ENCODE results near the gene STAC. TPM values are rescaled to one million over a fixed set of nuclear protein-coding genes. Genes with fewer than 3 reads are reported as not detected.
"Not testable (repeated sequence)": the region's sequence is repeated elsewhere in the genome, so short reads cannot be mapped to it uniquely, and the experiment has no call there.

Gene STAC
- total RNA-seq, 1 experiment from 2014 or later, result not detected

DNA sequence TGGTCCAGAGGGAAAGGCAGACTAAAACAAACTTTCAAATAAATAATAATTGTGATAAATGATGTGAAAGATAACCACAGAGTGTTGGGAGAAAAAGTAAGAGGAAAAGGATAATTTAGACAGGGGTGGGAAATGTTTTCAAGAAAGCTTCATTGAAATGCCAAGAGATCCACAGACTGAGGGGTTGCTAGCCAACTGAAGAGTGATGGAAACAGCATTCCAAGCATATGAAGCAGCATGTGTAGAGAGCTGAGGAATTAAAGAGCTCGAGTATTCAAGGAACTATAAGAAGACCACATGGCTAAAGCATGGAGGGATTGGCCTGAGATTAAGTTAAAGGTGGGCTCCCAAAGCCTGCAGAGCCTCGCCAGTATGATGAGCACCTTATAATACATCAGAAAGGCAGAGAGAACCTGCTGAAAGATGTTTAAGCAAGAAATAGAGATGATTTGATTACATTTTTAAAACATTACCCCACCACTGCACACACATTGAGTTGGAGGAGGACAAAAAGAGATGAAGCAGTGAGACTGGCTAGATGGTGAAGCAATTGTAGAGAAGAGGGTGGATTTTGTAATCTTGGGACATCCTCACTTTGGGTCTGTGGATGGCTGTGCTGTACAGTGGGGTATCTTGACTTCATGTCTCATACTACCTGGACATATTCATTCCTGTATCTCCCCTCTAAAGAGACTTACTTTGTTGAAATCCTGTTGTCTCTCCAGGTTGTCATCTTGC lies 100.8 kb downstream of the STAC start:
- DNase-seq (ENCODE audit: low spot score), result no peak

DNA sequence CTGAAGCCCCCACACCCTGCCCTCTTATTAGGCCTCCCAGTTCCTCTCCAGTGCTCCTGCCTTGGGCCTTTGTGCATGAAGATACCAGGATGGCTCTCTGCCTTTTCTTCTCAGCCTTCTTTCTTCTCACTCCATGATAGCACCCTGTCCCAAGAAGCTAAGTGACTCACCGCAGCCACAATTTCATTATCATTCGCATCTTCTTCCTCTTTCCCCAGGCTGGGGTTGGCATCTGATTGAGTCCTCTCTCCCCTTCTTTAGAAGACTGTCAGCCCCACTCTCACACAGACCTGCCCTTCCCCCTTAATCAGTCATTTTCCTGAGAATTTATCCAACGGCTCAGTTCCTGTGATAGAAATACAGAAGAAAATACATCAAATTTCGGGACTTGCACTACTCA lies 102.0 kb downstream of the STAC start:
- no peak for DNase-seq (ENCODE audit: low spot score)

DNA sequence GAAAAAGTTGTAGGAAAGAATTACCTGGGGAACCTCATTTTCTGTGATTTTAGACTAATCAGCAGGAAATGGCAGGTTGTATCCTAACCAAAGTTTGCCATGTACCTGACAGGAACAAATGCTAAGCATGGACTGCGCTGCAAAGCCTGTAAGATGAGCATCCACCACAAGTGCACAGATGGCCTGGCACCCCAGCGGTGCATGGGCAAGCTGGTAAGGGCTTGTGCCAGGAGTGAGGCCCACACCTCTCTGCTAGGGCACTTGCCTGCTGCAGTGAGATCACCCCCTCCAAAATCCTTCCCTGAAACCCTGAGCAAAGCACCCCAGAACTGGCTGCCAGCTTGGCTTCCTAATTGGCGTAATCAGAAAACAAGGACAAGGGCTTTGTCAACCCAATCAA lies 102.6 kb downstream of the STAC start:
- DNase-seq (ENCODE audit: low spot score), result no peak

DNA sequence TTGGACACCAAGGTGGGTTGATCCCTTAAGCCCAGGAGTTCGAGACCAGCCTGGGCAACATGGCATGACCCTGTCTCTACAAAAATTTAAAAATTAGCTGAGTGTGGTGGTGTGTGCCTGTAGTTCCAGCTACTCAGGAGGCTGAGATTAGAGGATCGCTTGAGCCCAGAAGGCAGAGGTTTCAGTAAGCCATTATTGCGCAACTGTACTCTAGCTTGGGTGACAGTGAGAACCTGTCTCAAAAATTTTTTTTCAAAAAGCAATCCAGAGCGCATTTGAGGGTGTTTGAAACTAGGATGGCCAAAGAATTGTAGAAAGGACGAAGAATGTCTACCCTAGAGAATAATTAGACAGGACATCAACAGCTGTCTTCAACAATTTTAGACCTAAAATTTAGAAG lies 103.4 kb downstream of the STAC start:
- no peak for DNase-seq (ENCODE audit: low spot score)

DNA sequence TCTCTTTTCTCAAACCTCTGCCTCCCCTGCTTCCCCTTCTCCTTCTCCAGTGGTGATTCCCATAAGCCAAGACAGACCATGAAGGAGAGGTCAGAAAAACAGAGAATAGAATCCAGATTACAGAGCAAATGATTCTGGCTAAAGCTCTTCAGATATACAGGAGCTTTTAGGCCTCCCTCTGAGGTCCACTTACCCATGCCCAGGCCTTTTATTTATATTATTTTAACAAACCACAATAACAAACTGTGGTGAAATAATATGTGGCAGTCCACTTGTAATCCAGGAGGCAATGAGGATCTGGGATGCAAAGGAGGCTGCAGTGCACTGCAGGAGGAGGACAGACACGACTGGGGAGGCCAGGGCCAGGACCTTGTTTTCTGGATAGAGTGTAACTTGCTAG lies 104.1 kb downstream of the STAC start:
- DNase-seq (ENCODE audit: low spot score), result no peak

DNA sequence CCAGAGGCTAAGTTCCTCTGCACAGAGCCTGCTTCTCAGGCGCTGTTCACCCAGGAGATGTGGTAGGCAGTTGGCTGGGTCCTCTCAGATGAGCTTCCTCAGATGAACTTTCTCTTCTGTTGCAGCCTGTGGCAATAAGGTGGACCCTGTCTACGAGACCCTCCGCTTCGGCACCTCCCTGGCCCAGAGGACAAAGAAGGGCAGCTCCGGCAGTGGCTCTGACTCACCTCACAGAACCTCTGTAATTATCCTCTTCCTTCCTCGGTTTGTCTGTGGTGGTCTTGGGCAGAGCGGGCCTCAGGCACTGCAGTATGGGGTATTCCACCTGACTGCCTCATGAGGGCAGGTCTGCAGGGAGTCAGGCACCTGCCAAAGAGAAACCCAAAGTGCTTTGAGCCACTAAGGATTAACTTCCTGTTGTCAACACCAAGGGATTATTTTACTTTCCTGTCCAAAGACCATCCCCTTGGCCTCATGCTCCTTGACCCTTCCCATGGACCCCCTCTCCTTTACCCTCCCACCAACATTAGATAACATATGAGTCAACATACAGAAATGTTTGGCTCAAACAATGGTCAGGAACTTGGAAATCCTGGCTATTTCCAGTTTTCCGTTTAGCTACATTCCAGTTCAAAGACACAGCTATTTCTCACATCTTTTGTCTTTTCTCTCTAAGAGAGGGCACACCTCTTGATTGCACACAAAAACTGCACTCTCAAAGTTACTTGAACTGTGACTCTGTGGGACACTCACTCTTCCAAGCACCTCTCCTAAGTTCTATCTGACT lies 105.9 kb downstream of the STAC start:
- DNase-seq (ENCODE audit: low spot score), result no peak

DNA sequence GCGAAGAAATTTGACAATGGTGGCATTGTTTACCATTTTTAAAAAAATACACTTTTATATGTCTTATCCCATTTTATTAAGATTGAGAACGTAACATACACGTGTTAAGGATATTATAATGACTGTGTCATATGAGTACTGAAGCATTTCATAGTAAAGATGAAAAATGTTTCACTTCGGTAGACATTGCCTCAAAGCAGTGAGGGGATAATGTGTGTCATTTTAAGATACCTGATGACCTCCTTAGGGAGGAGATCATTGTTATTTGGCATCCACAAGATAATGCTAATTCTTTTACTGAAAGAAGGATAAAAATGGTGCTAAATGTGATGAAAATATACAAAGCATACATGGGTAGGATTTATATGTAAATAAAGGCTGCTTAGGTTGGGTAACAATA lies 107.3 kb downstream of the STAC start:
- no peak for DNase-seq (ENCODE audit: low spot score)

DNA sequence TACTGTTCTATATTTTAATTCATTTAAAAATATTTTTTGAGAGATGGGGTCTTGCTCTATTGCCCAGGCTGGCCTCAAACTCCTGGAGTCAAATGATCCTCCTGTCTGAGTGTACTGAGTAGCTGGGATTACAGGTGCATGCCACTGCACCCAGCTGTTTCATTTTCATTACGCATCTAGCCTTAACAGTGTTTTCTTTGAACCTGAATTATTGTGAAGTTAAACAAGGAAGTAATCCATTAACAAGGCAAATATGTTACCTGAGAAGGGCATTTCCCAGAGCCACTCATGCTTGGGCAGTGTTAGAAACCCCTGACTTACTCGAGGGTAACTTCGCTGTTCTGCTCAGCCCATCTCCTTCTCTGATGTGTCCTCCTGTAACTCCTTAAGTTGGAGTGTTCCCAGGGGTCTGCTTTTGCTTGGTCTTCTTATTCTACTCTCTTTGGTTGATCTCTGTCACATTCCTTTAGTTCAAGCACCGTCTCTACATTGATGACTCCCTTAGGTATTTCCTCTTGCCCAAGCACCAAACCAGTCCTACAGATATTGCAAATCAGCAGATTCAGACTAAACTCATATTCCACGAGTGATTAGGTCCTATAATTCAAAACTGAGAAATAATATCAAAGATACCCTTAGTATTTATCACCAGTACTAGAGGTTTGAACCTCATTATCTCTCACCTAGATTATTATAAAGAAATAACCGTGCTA lies 107.9 kb downstream of the STAC start:
- no peak for DNase-seq (ENCODE audit: low spot score)

DNA sequence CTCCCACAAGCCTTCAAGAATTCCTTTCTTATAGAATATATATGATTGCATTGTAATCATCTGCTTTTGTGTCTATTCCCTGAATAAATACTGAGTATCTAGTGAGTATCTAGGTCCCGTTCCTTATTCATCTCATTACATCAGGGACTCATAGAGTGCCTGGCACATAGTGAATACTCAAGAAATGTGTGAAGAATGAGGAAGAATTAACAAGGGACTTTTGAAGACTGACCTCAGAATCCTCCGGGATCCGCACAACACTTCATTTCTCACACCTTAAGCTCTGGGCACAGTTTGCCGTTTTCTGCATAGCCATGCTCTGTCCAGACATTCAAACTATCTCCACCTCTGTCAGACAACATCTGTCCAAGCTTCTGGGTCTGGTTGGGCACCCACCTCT lies 108.8 kb downstream of the STAC start:
- DNase-seq (ENCODE audit: low spot score), result no peak

DNA sequence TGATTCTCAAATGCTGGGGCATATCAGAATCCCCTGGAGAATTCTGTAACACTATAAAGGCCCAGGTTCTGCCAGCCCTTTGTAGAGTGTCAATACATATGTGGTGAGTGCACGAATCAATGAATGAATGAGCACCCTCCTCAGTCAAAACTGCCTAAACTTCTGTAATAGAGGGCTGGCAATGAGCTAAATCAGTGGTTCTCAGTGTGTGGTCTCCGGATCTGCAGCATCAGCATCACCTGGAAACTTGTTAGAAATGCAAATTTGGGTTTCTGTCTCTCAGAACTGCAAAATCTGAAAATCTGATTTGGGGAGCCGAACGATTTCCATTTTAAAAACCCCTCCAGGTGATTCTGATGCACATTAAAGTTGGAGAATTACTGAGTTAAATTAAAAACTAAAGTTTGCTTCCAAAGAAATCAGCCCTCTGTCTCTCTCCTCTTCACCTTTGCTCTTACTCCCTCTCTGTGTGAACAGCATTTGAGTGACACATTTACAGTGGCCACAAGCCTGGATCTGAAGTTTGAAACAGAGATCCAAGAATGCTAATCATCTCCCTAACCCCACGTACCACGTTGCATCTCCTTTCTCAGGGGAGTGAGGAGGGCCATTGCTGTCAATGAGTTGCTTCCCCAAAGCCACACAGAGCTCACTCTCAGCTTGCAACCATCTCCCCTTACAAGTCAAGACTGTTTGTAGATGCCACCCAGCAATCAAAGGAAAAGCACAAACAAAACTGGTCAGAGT lies 109.5 kb downstream of the STAC start:
- DNase-seq (ENCODE audit: low spot score), result no peak

DNA sequence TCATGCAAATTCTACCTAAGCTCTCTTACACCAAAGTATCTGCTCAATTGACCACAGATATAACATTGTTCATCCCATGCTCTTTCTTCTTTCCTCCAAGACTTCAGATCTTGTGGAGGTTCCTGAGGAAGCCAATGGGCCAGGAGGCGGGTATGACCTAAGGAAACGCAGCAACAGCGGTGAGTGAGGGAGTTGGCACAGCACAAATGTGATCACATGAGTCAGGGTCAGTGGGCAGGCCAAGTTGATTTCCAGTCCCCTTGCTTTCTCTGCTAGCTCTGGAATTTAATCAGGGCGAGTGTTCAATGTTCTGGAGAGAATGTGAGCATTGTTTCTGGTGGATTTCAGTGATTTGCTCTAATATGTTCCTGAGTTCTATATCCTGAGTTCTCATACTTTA lies 112.7 kb downstream of the STAC start:
- DNase-seq (ENCODE audit: low spot score), result no peak

DNA sequence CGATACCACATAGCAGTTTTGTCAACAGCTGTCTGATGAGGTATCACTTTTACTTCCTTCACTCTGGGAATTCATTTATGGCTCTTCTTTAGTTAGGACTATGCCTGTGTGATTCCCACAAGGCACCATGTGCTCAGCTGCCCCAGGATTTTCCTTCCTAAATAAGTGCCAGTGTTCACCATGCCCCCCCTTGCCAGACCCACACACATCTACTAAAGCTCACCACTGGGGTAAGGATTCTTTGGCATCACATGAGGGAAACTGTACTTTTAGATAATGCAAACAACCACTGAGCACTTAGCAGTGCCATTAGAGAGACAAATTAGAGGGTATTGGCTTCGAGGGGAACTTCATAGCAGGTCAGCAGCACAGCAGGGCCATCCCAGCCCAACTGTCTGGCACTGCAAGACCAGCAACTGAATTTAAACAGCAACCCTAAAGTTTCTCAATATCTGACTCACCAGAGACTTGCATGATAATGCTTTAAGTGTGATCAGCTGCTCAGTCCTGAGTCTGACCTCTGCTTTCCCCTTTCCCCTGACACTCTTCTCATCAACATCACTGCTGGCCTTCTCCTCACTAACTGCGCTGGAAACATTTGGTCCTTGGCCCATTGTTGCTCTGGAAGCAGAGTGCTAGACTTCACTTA lies 114.3 kb downstream of the STAC start:
- DNase-seq (ENCODE audit: low spot score), result no peak

DNA sequence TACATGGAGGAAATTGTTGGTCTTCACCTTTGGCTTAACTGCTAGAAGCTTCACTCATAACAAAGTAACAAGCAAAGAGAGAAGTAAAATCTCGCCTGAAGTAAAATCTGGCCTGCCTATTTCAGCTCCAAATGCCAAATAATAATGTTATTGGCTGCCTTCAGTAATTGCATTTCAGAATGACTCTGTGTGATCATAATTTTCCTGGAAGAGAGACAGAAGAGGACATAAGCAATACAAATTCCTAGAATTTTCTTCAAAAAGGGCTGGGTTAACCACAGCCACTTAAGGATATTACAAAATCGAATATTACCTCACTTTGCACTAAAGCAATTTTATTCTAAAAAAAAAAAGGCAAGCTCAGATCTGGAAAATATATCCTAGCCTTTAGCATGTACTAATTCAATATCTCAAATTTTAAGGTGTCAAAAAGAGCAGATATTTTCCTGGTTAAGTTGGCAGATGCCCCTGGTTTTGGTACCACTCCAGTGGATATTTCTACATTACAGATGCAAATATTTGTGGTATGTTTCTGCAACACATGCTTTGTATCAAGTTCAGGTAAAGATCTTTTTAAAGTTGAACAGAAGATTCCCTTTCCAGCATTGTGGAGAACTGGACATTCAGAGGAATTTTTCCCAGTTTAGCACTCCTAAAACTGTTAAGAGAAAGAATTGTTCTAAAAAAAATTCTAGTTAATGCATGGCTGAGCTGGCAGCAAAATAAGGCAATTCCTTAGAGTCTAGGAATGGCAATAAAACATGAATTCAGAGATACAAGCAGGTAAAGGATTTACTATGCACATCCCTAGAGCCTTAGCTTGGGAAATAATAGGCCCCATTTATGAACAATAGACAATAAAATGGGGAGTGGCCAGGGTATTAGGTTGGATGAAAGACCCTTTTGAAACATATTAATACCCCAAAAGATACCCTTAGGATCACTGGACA lies 116.7 kb downstream of the STAC start:
- DNase-seq (ENCODE audit: low spot score), result no peak

DNA sequence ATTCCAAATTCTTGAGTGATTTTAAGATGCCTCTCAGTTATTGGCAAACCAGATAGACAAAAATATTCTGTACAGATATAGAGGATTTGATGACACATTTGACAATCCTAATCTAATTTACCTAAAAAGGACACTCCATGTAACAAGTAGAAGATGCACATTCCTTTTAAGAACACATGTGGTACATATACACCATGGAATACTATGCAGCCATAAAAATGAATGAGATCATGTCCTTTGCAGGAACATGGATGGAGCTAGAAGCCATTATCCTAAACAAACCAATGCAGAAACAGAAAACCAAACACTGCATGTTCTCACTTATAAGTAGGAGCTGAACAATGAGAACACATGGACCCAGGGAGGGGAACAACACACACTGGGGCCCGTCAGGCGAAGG lies 119.7 kb downstream of the STAC start:
- not testable (repeated sequence) for DNase-seq (ENCODE audit: low spot score)

DNA sequence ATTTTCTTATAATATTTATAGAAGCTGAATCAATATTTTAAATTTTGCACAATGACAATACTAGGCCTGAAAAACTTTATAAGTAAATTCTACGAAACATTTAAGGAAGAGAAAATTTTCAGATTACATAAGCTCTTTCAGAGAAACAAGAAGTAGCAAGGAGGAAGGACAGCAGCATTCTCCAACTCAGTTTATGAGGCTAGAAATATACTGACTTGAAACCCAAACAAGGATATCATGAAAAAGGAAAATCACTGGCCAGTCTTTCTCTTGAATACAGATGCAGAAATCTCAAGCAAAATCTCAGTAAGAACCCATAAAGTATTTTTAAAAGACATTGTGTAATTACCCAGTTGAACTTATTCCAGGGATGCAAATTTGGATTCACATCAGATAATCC lies 121.3 kb downstream of the STAC start:
- no peak for DNase-seq (ENCODE audit: low spot score)

DNA sequence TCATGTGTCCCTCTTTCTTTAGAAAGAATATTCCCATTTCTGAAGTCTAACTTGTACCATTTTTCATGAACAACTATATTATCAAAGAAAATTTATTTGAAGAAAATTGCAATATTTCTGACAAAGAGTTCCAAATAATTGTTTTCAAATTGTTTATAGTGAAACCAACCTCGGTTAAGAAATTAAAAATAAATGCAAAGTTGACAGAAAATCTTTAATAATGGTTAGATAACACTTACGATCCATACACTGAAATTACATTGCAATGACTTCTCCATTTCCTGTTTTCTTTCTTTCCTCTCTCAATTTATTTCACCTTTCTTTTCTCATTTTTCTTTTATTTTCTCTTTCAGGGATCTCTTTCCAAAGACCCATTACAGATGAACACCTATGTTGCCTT lies 125.1 kb downstream of the STAC start:
- no peak for DNase-seq (ENCODE audit: low spot score)

DNA sequence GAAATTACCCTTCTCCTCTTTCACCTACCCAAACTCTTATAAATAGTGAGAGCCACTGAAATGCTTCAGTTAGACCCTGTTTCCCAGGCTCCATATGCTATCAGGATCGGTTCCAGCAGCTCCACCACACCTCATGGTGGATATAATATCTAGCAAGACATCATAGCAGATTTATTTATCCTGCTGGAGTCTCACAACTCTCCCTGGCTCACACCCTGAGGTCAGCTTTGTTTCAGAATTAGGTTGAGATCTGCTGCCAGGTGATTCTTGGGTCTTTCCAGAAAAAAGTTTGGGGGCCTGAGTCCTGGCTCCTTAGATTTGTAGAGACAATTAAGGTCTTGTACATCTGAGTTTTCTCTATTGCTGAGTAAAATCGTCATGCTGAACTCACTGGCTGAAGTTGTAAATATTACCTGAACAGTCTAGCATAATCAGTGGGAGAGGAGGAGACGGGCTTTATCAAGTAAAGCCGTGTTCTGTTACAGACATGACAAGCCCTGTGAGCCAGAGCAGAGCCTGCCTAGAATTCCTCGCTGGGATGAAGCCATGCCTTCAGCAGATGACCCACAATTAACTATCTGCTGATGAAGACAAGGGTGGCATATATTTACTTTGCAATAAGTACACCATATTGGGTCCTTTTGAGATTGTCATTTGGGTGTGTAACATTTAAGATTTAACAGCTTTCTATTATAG lies 131.6 kb downstream of the STAC start:
- no peak for DNase-seq (ENCODE audit: low spot score)

DNA sequence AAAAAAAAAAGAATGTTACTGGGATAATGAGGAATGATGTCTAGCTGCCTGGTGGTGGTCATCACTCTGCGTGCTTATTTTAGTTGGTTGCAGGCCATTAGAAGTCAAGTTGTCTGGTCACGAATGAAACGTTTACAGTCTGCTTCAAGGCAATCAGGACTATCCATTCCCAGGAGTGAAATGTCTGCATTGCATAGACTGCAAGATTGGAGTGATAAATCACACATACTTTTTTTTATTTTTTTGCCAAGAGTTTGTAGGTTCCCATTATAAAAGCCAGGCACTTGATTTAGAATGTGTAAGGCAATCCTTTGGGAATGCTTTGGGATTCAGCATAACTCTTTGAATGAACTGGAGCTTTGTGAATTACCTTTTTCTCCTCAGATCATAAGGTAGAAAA lies 132.3 kb downstream of the STAC start:
- no peak for DNase-seq (ENCODE audit: low spot score)

DNA sequence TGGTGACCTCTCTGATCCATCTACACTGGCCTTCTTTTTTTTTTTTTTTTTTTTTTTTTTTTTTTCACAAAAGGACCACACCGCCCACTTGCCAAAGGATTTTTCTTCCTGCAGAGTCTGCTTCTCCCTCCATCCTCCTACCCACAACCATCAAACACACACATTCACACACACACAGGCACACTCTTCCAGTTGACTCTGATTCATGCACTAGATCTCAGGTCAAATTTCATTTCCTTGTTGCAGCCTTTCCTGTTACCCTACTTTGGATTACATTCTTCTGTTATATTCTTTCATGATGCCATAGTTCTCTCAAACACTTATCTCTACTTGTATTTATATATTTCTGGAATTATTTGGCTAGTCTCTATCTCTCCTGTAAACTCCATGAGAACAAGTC lies 133.9 kb downstream of the STAC start:
- no peak for DNase-seq (ENCODE audit: low spot score)

DNA sequence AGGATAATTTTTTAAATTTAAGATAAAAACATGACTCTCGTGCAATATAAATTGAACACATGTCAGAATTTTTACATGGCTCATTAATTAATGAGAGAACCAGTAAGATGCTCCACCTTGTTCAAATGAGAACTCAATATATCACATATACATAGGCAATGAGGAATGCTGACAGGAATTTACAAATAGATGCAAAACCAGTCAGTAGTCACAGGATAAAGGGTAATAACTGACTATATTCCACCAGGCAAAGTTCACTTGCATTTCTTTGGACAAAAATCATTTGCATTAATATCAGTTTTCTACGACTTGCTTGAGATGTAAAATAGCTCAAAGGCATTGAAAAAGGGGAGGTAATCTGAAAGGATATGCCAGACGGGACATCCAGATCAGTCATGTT lies 139.4 kb downstream of the STAC start:
- DNase-seq (ENCODE audit: low spot score), result no peak

Data from HT-29 (cell line).